PC-3 (cell line): ENCODE measurements around the gene SLMAP.

Source experiments
- EZH2 ChIP-seq: fragments of 300-600 bp; sonication (generic); IDR thresholded peaks from one replicate; pipeline ENCODE4 v1.6.1; 2017; ENCODE audit warnings: antibody characterized with exemption, mild to moderate bottlenecking, low read length; ENCODE audit not compliant: unreplicated experiment
- EZH2phosphoT487 ChIP-seq: fragments of 300-600 bp; sonication (generic); IDR thresholded peaks from 2 replicates; pipeline ENCODE4 v1.6.1; 2018; ENCODE audit warnings: mild to moderate bottlenecking, antibody characterized with exemption, low read length, borderline replicate concordance
- TF ChIP-seq, protein P1 (sequence below): fragments of 300-600 bp; sonication (generic); conservative IDR thresholded peaks from 2 replicates; pipeline ENCODE4 v1.5.1; 2017; ENCODE audit warnings: antibody characterized with exemption, low read depth, mild to moderate bottlenecking, low read length

DNA sequence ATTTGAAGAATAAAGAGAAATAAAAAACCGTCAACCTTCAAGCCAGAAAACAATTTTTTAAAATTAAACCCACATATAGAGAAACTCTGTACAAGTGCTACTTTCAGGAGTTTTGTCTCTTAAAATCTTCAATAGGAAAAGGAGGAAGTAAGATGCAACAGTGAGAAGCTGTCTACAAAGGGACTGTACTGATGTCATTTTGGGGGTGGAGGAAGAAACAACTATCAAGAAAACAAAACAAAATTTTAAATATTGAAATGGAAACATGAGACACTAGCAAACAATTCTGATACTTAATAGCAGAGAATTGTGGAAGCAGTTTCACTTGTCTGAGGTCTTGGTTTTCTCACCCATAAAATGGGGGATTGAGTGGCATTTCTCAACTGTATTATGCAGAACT is 84.4 kb downstream of the SLMAP start:
- TF ChIP-seq, protein P1, sequence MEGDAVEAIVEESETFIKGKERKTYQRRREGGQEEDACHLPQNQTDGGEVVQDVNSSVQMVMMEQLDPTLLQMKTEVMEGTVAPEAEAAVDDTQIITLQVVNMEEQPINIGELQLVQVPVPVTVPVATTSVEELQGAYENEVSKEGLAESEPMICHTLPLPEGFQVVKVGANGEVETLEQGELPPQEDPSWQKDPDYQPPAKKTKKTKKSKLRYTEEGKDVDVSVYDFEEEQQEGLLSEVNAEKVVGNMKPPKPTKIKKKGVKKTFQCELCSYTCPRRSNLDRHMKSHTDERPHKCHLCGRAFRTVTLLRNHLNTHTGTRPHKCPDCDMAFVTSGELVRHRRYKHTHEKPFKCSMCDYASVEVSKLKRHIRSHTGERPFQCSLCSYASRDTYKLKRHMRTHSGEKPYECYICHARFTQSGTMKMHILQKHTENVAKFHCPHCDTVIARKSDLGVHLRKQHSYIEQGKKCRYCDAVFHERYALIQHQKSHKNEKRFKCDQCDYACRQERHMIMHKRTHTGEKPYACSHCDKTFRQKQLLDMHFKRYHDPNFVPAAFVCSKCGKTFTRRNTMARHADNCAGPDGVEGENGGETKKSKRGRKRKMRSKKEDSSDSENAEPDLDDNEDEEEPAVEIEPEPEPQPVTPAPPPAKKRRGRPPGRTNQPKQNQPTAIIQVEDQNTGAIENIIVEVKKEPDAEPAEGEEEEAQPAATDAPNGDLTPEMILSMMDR = no peak
- TF ChIP-seq EZH2 (no peak), EZH2phosphoT487 (no peak)
